Activated CD4-positive, CD25-positive, alpha-beta regulatory T cell treated with anti-CD3 and anti-CD28 coated beads, Interleukin-2, amount 50 U/mL, for 16 hours (primary cell): ENCODE measurements around the gene DBH.

Experiments used
- DNase-seq: peaks from one replicate; pipeline ENCODE4 v3.0.0-alpha.2; 2020; ENCODE audit warnings: low read depth, low spot score

DBH gene

GRCh38 chr9:133635533-133636531 is at the start of gene DBH:
TSS of gene DBH (plus strand) at chr9:133636363. CDS start at chr9:133636372, 9 bp downstream.
- DNase-seq, result no peak

GRCh38 chr9:133587051-133587450 is 49.1 kb upstream of the DBH start:
- DNase-seq, result no peak

- DNase-seq, result no peak
Observed at GRCh38 chr9:133587466-133587865, 48.7 kb upstream of the DBH start.

GRCh38 chr9:133589454-133590227 is 46.5 kb upstream of the DBH start:
- DNase-seq, result no peak

- no peak for DNase-seq
Observed at GRCh38 chr9:133590231-133590855, 45.8 kb upstream of the DBH start.

GRCh38 chr9:133591116-133591910 is 44.9 kb upstream of the DBH start:
- no peak for DNase-seq

GRCh38 chr9:133591985-133592384 is 44.2 kb upstream of the DBH start:
- no peak for DNase-seq

- no peak for DNase-seq
Observed at GRCh38 chr9:133592731-133593409, 43.3 kb upstream of the DBH start.

GRCh38 chr9:133593587-133594253 is 42.4 kb upstream of the DBH start:
- DNase-seq, result no peak

GRCh38 chr9:133594310-133594709 is 41.9 kb upstream of the DBH start:
- DNase-seq, result no peak

GRCh38 chr9:133595910-133596309 is 40.3 kb upstream of the DBH start:
- DNase-seq, result no peak

- no peak for DNase-seq
Observed at GRCh38 chr9:133597316-133597957, 38.7 kb upstream of the DBH start.

GRCh38 chr9:133598978-133599377 is 37.2 kb upstream of the DBH start:
- DNase-seq, result no peak

- no peak for DNase-seq
Observed at GRCh38 chr9:133599470-133600173, 36.5 kb upstream of the DBH start.

- no peak for DNase-seq
Observed at GRCh38 chr9:133600739-133601138, 35.4 kb upstream of the DBH start.

- DNase-seq, result no peak
Observed at GRCh38 chr9:133601746-133602145, 34.4 kb upstream of the DBH start.

- DNase-seq, result no peak
Observed at GRCh38 chr9:133602277-133602676, 33.9 kb upstream of the DBH start.

- no peak for DNase-seq
Observed at GRCh38 chr9:133603135-133603927, 32.8 kb upstream of the DBH start.
